MM.1S (cell line): Measurements from ENCODE around the gene DAP.
A peak's percentile ranks its signal among the peaks of the same experiment; 100 is the strongest.

Source experiments
- DNase-seq: peaks from one replicate; pipeline ENCODE4 v3.0.0-alpha.2; 2015
- H2AFZ ChIP-seq: fragments of 300-600 bp; sonication (generic); 2 replicates; pipeline ENCODE4 v1.6.0; 2016; ENCODE audit warnings: antibody characterized with exemption, low read length
- H3F3A ChIP-seq: fragments of 300-600 bp; sonication (generic); 2 replicates; pipeline ENCODE4 v1.6.1; 2016; ENCODE audit warnings: mild to moderate bottlenecking, antibody characterized with exemption, low read length, moderate library complexity, mixed read lengths; ENCODE audit not compliant: insufficient read depth
- H3K27ac ChIP-seq: fragments of 300-600 bp; sonication (generic); 2 replicates; pipeline ENCODE4 v1.5.1; 2016; ENCODE audit warnings: mild to moderate bottlenecking, low read length
- H3K27me3 ChIP-seq: fragments of 300-600 bp; sonication (generic); replicated peaks from 2 replicates; pipeline ENCODE4 v1.6.0; 2016; ENCODE audit warnings: low read length; ENCODE audit not compliant: insufficient read depth
- H3K36me3 ChIP-seq: fragments of 300-600 bp; sonication (generic); replicated peaks from 2 replicates; pipeline ENCODE4 v1.6.1; 2016; ENCODE audit warnings: mild to moderate bottlenecking, low read length, mixed read lengths; ENCODE audit not compliant: insufficient read depth
- H3K4me1 ChIP-seq: fragments of 300-600 bp; sonication (generic); 2 replicates; pipeline ENCODE4 v1.6.1; 2016; ENCODE audit warnings: low read length, mixed read lengths
- H3K4me2 ChIP-seq: fragments of 300-600 bp; sonication (generic); 2 replicates; pipeline ENCODE4 v1.6.0; 2016; ENCODE audit warnings: low read depth, low read length
- H3K4me3 ChIP-seq: fragments of 300-600 bp; sonication (generic); 2 replicates; pipeline ENCODE4 v1.5.1; 2016; ENCODE audit warnings: low read length, mixed read lengths
- H3K79me2 ChIP-seq: fragments of 300-600 bp; sonication (generic); 2 replicates; pipeline ENCODE4 v1.6.1; 2016; ENCODE audit warnings: mixed run types, low read length, mixed read lengths
- H3K9ac ChIP-seq: fragments of 300-600 bp; sonication (generic); 2 replicates; pipeline ENCODE4 v1.6.1; 2016; ENCODE audit warnings: low read length, mixed read lengths
- H3K9me2 ChIP-seq: fragments of 300-600 bp; sonication (generic); replicated peaks from 2 replicates; pipeline ENCODE4 v1.6.1; 2016; ENCODE audit warnings: mild to moderate bottlenecking, low read length, mixed read lengths; ENCODE audit not compliant: insufficient read depth
- H3K9me3 ChIP-seq: fragments of 300-600 bp; sonication (generic); replicated peaks from 2 replicates; pipeline ENCODE4 v1.6.1; 2016; ENCODE audit warnings: mild to moderate bottlenecking, low read length, mixed read lengths; ENCODE audit not compliant: insufficient read depth
- H4K20me1 ChIP-seq: fragments of 300-600 bp; sonication (generic); 2 replicates; pipeline ENCODE4 v1.6.1; 2016; ENCODE audit warnings: mild to moderate bottlenecking, low read length, moderate library complexity, mixed read lengths; ENCODE audit not compliant: insufficient read depth
- EZH2 ChIP-seq: fragments of 300-600 bp; sonication (generic); optimal IDR thresholded peaks from 2 replicates; pipeline ENCODE3; 2017; ENCODE audit warnings: low read depth, mild to moderate bottlenecking, antibody characterized with exemption, low read length, mixed read lengths
- EZH2phosphoT487 ChIP-seq: fragments of 300-600 bp; sonication (generic); IDR thresholded peaks from 2 replicates; pipeline ENCODE4 v1.6.1; 2018; ENCODE audit warnings: antibody characterized with exemption, low read length
- TF ChIP-seq, protein P1 (sequence below): fragments of 300-600 bp; sonication (generic); IDR thresholded peaks from 2 replicates; pipeline ENCODE4 v1.5.1; 2016; ENCODE audit warnings: antibody characterized with exemption, low read length, mixed read lengths

Gene DAP

DNA sequence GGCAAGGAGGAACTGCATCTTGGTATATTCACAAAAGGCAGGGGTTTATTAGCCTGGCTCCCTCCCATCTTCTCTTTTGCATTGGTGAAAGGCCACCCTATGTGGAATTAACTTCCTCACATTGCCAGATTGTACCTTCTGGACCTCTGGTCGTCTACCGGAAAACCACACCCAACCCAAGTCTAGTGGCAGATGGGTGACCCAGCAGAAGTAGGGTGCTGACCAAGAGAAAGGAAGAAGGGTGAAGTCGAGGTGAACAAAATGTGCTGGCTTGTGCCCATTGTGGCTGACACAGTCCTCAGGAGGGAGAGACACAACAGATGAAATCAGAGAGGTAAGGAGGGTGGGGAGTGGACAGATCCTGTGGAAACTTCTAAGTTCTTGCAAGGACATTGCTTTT is 39.8 kb upstream of the DAP start:
- Histone ChIP-seq H3K4me1 (peaks cover 21% of the 10 kb centered on the region), H3K79me2 (no peaks in the 10 kb centered on the region), H3K36me3 (no peaks in the 10 kb centered on the region), H3K27me3 (no peaks in the 10 kb centered on the region), H4K20me1 (no peaks in the 10 kb centered on the region), H3K9me3 (no peaks in the 10 kb centered on the region), H3K27ac (no peak overlapping the region), H3K4me3 (no peak overlapping the region), H3K9me2 (no peaks in the 10 kb centered on the region), H3F3A (peaks cover 10% of the 10 kb centered on the region; the same call in 1 of the 2 replicates), H3K9ac (no peak overlapping the region), H2AFZ (no peak overlapping the region), H3K4me2 (peak overlapping the region; percentile 13; the same call in 1 of the 2 replicates)
- peak; percentile 43 for DNase-seq
- TF ChIP-seq, protein P1, sequence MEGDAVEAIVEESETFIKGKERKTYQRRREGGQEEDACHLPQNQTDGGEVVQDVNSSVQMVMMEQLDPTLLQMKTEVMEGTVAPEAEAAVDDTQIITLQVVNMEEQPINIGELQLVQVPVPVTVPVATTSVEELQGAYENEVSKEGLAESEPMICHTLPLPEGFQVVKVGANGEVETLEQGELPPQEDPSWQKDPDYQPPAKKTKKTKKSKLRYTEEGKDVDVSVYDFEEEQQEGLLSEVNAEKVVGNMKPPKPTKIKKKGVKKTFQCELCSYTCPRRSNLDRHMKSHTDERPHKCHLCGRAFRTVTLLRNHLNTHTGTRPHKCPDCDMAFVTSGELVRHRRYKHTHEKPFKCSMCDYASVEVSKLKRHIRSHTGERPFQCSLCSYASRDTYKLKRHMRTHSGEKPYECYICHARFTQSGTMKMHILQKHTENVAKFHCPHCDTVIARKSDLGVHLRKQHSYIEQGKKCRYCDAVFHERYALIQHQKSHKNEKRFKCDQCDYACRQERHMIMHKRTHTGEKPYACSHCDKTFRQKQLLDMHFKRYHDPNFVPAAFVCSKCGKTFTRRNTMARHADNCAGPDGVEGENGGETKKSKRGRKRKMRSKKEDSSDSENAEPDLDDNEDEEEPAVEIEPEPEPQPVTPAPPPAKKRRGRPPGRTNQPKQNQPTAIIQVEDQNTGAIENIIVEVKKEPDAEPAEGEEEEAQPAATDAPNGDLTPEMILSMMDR: no peak
- TF ChIP-seq EZH2phosphoT487 (no peak), EZH2 (no peak)

DNA sequence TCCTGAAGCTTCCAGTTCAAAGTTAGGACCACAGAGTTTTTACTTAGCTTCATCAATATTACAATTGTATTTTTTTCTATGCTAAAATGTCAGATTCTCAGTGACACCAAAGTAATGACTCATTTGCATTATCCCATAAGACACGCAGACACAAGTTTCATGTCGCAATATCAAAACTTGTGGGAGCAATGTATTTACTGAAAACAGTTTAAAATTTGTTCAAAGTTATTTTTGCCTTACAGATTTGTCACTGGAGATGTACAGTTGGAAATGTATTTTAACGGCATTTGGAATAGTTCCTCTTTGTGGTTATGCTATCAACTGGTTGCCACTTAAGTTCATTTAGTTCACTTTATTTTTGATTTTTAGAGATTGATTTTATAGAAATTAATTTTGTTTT is 36.2 kb upstream of the DAP start:
- no peaks in the 10 kb centered on the region for H3K79me2 ChIP-seq
- TF ChIP-seq EZH2phosphoT487 (no peak), EZH2 (no peak)
- TF ChIP-seq, protein P1: no peak
- H3K9me2 ChIP-seq: no peaks in the 10 kb centered on the region
- no peaks in the 10 kb centered on the region for H4K20me1 ChIP-seq
- no peak overlapping the region for H3K27ac ChIP-seq
- H3K36me3 ChIP-seq: no peaks in the 10 kb centered on the region
- H3K4me2 ChIP-seq: no peak overlapping the region
- H3F3A ChIP-seq: peaks cover 10% of the 10 kb centered on the region; the same call in 1 of the 2 replicates
- DNase-seq: no peak
- no peaks in the 10 kb centered on the region for H3K27me3 ChIP-seq
- no peaks in the 10 kb centered on the region for H3K9me3 ChIP-seq
- no peak overlapping the region for H3K9ac ChIP-seq
- H2AFZ ChIP-seq: no peak overlapping the region
- H3K4me3 ChIP-seq: no peak overlapping the region
- H3K4me1 ChIP-seq: peaks cover 16% of the 10 kb centered on the region

DNA sequence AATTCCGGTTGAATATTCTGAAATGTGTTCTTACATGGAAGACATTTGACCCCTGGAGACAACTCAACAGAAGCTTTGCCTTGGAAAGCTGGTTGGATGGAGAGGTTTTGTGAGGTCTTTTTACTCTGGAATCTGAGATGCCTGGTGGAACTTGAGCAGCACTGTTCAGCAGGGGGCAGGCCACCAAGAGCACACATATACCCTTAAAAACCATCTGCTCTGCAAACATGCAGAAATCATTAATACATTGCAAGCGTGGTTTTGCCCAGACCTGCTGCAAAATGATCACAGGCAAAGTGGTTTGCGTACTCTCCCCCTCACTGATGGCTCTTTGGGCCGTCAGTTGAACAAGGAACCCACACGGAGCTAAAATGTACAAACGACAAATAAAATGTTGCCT is 32.8 kb upstream of the DAP start:
- H2AFZ ChIP-seq: no peak overlapping the region
- H3K27ac ChIP-seq: no peak overlapping the region
- H3K79me2 ChIP-seq: no peaks in the 10 kb centered on the region
- TF ChIP-seq, protein P1: no peak
- TF ChIP-seq EZH2phosphoT487 (no peak), EZH2 (no peak)
- H3K36me3 ChIP-seq: no peaks in the 10 kb centered on the region
- H3K27me3 ChIP-seq: no peaks in the 10 kb centered on the region
- H3K4me1 ChIP-seq: no peaks in the 10 kb centered on the region
- no peaks in the 10 kb centered on the region for H3F3A ChIP-seq
- H4K20me1 ChIP-seq: no peaks in the 10 kb centered on the region
- no peak overlapping the region for H3K9ac ChIP-seq
- H3K9me2 ChIP-seq: no peaks in the 10 kb centered on the region
- no peak overlapping the region for H3K4me2 ChIP-seq
- DNase-seq: no peak
- H3K9me3 ChIP-seq: no peaks in the 10 kb centered on the region
- H3K4me3 ChIP-seq: no peak overlapping the region
